HG03025 (cell line): Measurements from ENCODE around the gene HLF.

Source experiments
- ATAC-seq: cut with Tn5 transposase; IDR thresholded peaks from one replicate; pipeline ENCODE4 v1.9.1; 2021; ENCODE audit warnings: mild to moderate bottlenecking, moderate library complexity; ENCODE audit not compliant: unreplicated experiment, low FRiP score

The HLF gene

GRCh38 chr17:55249861-55250260 lies 14.9 kb upstream of the HLF start:
- ATAC-seq = no peak

GRCh38 chr17:55254375-55254774 lies 10.4 kb upstream of the HLF start:
- no peak for ATAC-seq

- no peak for ATAC-seq
These were observed 6.1 kb upstream of the HLF start for GRCh38 chr17:55258578-55259135.

- no peak for ATAC-seq
These were observed 5.1 kb upstream of the HLF start for GRCh38 chr17:55259684-55260111.

- ATAC-seq = no peak
These were observed 3.4 kb upstream of the HLF start for GRCh38 chr17:55261311-55261710.

GRCh38 chr17:55263569-55264277 lies 1.0 kb upstream of the HLF start:
- ATAC-seq = no peak

GRCh38 chr17:55264278-55264644 lies 499 bp upstream of the HLF start:
- no peak for ATAC-seq

- no peak for ATAC-seq
These were observed 706 bp downstream of the HLF start for GRCh38 chr17:55265311-55266021.

GRCh38 chr17:55266051-55266957 lies 1.5 kb downstream of the HLF start:
- ATAC-seq = no peak

- ATAC-seq = no peak
These were observed 2.4 kb downstream of the HLF start for GRCh38 chr17:55266958-55267688.

GRCh38 chr17:55267777-55268648 lies 3.3 kb downstream of the HLF start:
- no peak for ATAC-seq

GRCh38 chr17:55268649-55269480 lies 4.1 kb downstream of the HLF start:
- ATAC-seq = no peak

GRCh38 chr17:55269894-55270293 lies 5.1 kb downstream of the HLF start:
- no peak for ATAC-seq

GRCh38 chr17:55271223-55271571 lies 6.4 kb downstream of the HLF start:
- ATAC-seq = no peak

- ATAC-seq = no peak
These were observed 7.4 kb downstream of the HLF start for GRCh38 chr17:55271958-55272710.

GRCh38 chr17:55272711-55273578 lies 8.2 kb downstream of the HLF start:
- ATAC-seq = no peak
